Activated T-helper 1 cell treated with anti-CD3 and anti-CD28 coated beads, Interleukin-12 subunit alpha, Interleukin-12 subunit beta, Interleukin-2, Interleukin-4 antibody, amounts not matched to agents 30 ng/mL and 10 ng/mL and 1 ng/mL, durations not matched to agents 14 hours and 24 hours and 36 hours (primary cell): Measurements from ENCODE around the gene PFKM. TPM values are rescaled to one million over a fixed set of nuclear protein-coding genes. Genes with fewer than 3 reads are reported as not detected.
"Not testable (repeated sequence)": the region's sequence is repeated elsewhere in the genome, so short reads cannot be mapped to it uniquely, and the experiment has no call there.

Experiments
- DNase-seq: peaks from one replicate; pipeline ENCODE4 v3.0.0; 2021; ENCODE audit warnings: low spot score
- H3K27ac Mint-ChIP-seq: one replicate; pipeline ENCODE4 v1.8.0; 2021; ENCODE audit warnings: mild to moderate bottlenecking, mixed read lengths
- H3K27me3 Mint-ChIP-seq: one replicate; pipeline ENCODE4 v1.8.0; 2022; ENCODE audit warnings: mild to moderate bottlenecking, moderate library complexity, mixed read lengths; ENCODE audit not compliant: insufficient read depth
- H3K36me3 Mint-ChIP-seq: one replicate; pipeline ENCODE4 v1.8.0; 2021; ENCODE audit warnings: low read depth, mixed read lengths
- H3K4me1 Mint-ChIP-seq: one replicate; pipeline ENCODE4 v1.8.0; 2021; ENCODE audit warnings: low read depth, mixed read lengths
- H3K4me3 Mint-ChIP-seq: one replicate; pipeline ENCODE4 v1.8.0; 2021; ENCODE audit warnings: mild to moderate bottlenecking, moderate library complexity, mixed read lengths
- H3K9me3 Mint-ChIP-seq: one replicate; pipeline ENCODE4 v1.8.0; 2021; ENCODE audit warnings: mixed read lengths
- intact Hi-C: fragments of 100-400 bp; cut with micrococcal nuclease; formaldehyde crosslinking; loops from one replicate; pipeline ENCODE4 v1.15.1; 2024
- total RNA-seq: library from RNA; stranded (reverse); gene quantifications from 2 replicates; pipeline ENCODE4 v1.2.3, GENCODE V29; 2022

The PFKM gene
- total RNA-seq, 1 donor from 2014 or later = 59.7 TPM

DNA sequence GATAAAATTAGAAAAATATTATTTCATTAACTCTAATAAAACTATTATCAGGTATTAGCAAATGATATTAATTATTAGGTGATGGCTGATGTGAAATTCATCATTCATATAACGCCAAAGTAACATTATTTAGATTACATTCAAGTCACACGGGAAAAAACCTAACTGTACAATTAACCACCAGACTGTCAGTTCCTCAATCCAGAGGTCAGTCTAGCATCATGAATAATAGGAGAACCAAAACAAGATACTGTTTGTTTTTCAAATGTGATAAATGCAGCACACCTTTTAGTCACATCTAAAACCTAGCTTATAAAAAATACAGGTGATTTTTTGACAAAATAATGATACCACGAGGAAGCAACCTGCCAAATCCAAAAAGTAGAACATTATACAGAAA is 32.8 kb upstream of the PFKM start:
- Mint-ChIP-seq H3K27me3 (no peaks in the 10 kb centered on the region), H3K4me1 (no peaks in the 10 kb centered on the region), H3K9me3 (no peaks in the 10 kb centered on the region), H3K36me3 (peaks cover 43% of the 10 kb centered on the region), H3K4me3 (no peak overlapping the region), H3K27ac (peak overlapping the region; percentile 58)
- intact Hi-C loops = no loop called here
- DNase-seq = no peak

GRCh38 chr12:48092611-48093010 is 26.6 kb upstream of the PFKM start:
- DNase-seq = no peak
- no peaks in the 10 kb centered on the region for H3K9me3 Mint-ChIP-seq
- H3K4me3 Mint-ChIP-seq = no peak overlapping the region
- peaks cover 29% of the 10 kb centered on the region for H3K36me3 Mint-ChIP-seq
- H3K27me3 Mint-ChIP-seq = no peaks in the 10 kb centered on the region
- no peak overlapping the region for H3K27ac Mint-ChIP-seq
- intact Hi-C loops = no loop called here
- H3K4me1 Mint-ChIP-seq = no peaks in the 10 kb centered on the region

- Mint-ChIP-seq H3K36me3 (peaks cover 10% of the 10 kb centered on the region), H3K4me3 (peak overlapping the region; percentile 97), H3K9me3 (no peaks in the 10 kb centered on the region), H3K27ac (peak overlapping the region; percentile 96), H3K27me3 (no peaks in the 10 kb centered on the region), H3K4me1 (peaks cover 43% of the 10 kb centered on the region)
- DNase-seq = no peak
- intact Hi-C loops = loop anchor here (5.0 to 10.0 kb wide), 2 partner anchors 710 to 1918 kb away; partner anchors contain the start of gene CACNB3
These were observed 14.6 kb upstream of the PFKM start for GRCh38 chr12:48104531-48104930.

GRCh38 chr12:48105321-48105866 is 13.8 kb upstream of the PFKM start:
- intact Hi-C loops = loop anchor here (1.0 to 10.0 kb wide), 6 partner anchors 77 to 709 kb away; partner anchors contain the start of genes CACNB3, CCDC184 and ZNF641
- no peak for DNase-seq
- Mint-ChIP-seq H3K27me3 (peaks cover 5% of the 10 kb centered on the region), H3K4me1 (peaks cover 48% of the 10 kb centered on the region), H3K27ac (peak overlapping the region; percentile 96), H3K36me3 (peaks cover 8% of the 10 kb centered on the region), H3K9me3 (no peaks in the 10 kb centered on the region), H3K4me3 (peak overlapping the region; percentile 97)

- Mint-ChIP-seq H3K36me3 (peaks cover 8% of the 10 kb centered on the region), H3K9me3 (no peaks in the 10 kb centered on the region), H3K4me1 (peaks cover 48% of the 10 kb centered on the region), H3K4me3 (peak within 1 kb of the TSS; percentile 97), H3K27me3 (peaks cover 5% of the 10 kb centered on the region), H3K27ac (peak within 1 kb of the TSS; percentile 96)
- intact Hi-C loops = loop anchor here (1.0 to 10.0 kb wide), 12 partner anchors 13 to 709 kb away; partner anchors contain the start of genes ASB8, CACNB3, CCDC184 and CCNT1
- peak; percentile 87 for DNase-seq
These were observed 13.1 kb upstream of the PFKM start, which contains the start of gene SENP1 for GRCh38 chr12:48105867-48106680. Gene SENP1 (minus strand): TSS chr12:48106079. CDS start chr12:48101472, 4,607 bp downstream.

- Mint-ChIP-seq H3K4me3 (peak overlapping the region; percentile 97), H3K27ac (peak overlapping the region; percentile 96), H3K4me1 (peaks cover 41% of the 10 kb centered on the region), H3K36me3 (peaks cover 8% of the 10 kb centered on the region), H3K9me3 (no peaks in the 10 kb centered on the region), H3K27me3 (peaks cover 5% of the 10 kb centered on the region)
- intact Hi-C loops = loop anchor here (1.0 to 10.0 kb wide), 11 partner anchors 12 to 708 kb away; partner anchors contain the start of genes ASB8, CACNB3, CCDC184 and CCNT1
- DNase-seq = no peak
These were observed 12.2 kb upstream of the PFKM start for GRCh38 chr12:48106681-48107613.

DNA sequence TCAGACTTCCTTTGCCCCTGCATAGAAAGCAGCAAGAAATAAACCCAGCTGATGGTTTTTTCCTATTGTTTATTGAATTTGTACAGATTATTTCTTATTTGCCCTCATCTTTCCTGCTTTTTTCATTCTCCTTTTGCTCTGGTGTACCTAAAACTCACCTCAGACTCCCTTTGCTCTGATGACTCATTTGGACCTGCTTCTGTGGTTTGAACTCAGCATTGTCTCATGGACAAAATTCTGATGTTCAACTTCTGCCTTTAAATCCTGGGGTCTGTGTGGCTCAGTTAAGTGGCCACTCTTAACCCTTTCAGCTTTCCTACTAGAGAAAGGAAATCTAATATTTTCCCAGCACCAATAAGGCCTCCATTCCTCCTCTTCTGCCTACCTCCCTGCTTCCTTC is 9.7 kb upstream of the PFKM start:
- H3K27me3 Mint-ChIP-seq = peaks cover 5% of the 10 kb centered on the region
- no peaks in the 10 kb centered on the region for H3K9me3 Mint-ChIP-seq
- no peak overlapping the region for H3K4me3 Mint-ChIP-seq
- peaks cover 24% of the 10 kb centered on the region for H3K4me1 Mint-ChIP-seq
- intact Hi-C loops = loop anchor here (5.0 to 10.0 kb wide), 5 partner anchors 73 to 705 kb away; partner anchors contain the start of genes CACNB3, CCDC184 and ZNF641
- DNase-seq = no peak
- H3K27ac Mint-ChIP-seq = no peak overlapping the region
- peaks cover 4% of the 10 kb centered on the region for H3K36me3 Mint-ChIP-seq

GRCh38 chr12:48110691-48111311 is 8.4 kb upstream of the PFKM start:
- H3K4me1 Mint-ChIP-seq = peaks cover 17% of the 10 kb centered on the region
- H3K4me3 Mint-ChIP-seq = no peak overlapping the region
- no peaks in the 10 kb centered on the region for H3K36me3 Mint-ChIP-seq
- H3K27me3 Mint-ChIP-seq = peaks cover 7% of the 10 kb centered on the region
- no peaks in the 10 kb centered on the region for H3K9me3 Mint-ChIP-seq
- no peak for DNase-seq
- no peak overlapping the region for H3K27ac Mint-ChIP-seq
- intact Hi-C loops = no loop called here

DNA sequence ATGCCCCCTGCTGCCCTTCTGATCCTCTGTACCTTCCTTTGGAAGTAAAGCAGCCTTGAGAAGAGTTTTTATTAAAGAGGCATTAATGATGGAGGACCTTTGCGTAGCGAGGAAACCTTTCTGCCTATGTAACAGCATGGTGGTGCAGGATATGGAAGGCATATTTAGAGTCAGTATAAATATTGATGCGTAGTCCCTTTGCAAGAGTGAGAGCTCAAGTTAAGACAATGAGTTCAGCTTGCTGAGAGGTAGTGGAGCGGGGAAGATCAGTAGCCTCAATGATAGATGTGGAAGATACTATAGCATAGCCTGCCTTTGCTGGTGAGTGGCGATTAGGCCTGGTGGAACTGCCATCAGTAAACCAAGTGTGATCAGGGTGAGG is 7.9 kb upstream of the PFKM start:
- Mint-ChIP-seq H3K27me3 (peaks cover 12% of the 10 kb centered on the region), H3K4me1 (peaks cover 15% of the 10 kb centered on the region)
- H3K36me3 Mint-ChIP-seq, H3K4me3 Mint-ChIP-seq, intact Hi-C loops, H3K27ac Mint-ChIP-seq, H3K9me3 Mint-ChIP-seq, DNase-seq: not testable (repeated sequence)

DNA sequence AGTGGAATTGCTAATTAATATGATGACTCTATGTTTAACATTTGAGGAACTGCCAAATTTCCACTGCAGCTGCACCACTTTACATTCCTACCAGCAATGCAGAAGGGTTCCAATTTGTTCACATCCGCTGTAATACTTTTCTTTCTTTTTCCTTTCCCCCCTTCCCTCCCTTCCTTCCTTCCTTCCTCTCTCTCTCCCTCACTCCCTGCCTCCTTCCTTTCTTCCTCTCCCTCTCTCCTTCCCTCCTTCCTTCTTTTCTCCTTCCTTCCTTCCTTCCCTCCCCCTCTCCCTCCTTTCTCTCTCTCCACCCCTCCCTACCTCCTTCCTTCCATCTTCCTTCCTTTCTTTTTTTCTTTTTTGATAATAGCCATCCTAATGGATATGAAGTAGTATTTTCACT is 3.2 kb upstream of the PFKM start:
- Mint-ChIP-seq H3K27me3 (peaks cover 10% of the 10 kb centered on the region), H3K36me3 (peaks cover 2% of the 10 kb centered on the region), H3K4me3 (no peak overlapping the region), H3K27ac (no peak overlapping the region), H3K9me3 (no peaks in the 10 kb centered on the region), H3K4me1 (peaks cover 17% of the 10 kb centered on the region)
- intact Hi-C loops = no loop called here
- DNase-seq = no peak

GRCh38 chr12:48118284-48118871 is 786 bp upstream of the PFKM start:
- no peak for DNase-seq
- Mint-ChIP-seq H3K4me3 (peak overlapping the region; percentile 98), H3K9me3 (no peaks in the 10 kb centered on the region), H3K4me1 (peaks cover 17% of the 10 kb centered on the region), H3K36me3 (peaks cover 5% of the 10 kb centered on the region), H3K27me3 (peaks cover 10% of the 10 kb centered on the region), H3K27ac (no peak overlapping the region)
- intact Hi-C loops = no loop called here

DNA sequence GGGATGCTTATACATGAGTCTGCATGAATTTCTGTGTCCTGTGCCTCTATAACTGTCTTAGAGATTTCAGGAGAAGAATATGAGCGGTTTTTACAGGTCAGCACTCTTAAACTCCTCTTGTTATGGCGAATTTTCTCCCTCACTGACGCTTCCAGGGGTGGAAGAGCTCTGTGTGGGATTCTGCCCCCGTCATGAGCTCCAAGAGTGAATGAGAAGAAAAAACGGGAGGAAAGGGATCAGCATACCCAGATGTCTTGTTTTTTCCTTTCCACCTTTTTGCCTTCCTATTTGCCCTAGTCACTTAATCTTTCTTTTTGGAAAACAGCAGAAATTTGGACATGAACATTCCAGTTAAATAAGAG is 651 bp downstream of the PFKM start:
- Mint-ChIP-seq H3K36me3 (peaks cover 7% of the 10 kb centered on the region), H3K9me3 (no peaks in the 10 kb centered on the region), H3K27me3 (peaks cover 9% of the 10 kb centered on the region), H3K4me1 (peaks cover 17% of the 10 kb centered on the region), H3K4me3 (peak overlapping the region; percentile 98), H3K27ac (peak overlapping the region; percentile 61)
- intact Hi-C loops = loop anchor here (1.0 kb wide), 5 partner anchors 14 to 216 kb away; partner anchors contain the start of genes ASB8, SENP1 and VDR
- DNase-seq = no peak
